GM19025 (cell line): ENCODE results near the gene INHBB.
A peak's percentile ranks its signal among the peaks of the same experiment; 100 is the strongest.
"Not testable (repeated sequence)": the region's sequence is repeated elsewhere in the genome, so short reads cannot be mapped to it uniquely, and the experiment has no call there.

Experiments used
- ATAC-seq: cut with Tn5 transposase; IDR thresholded peaks from one replicate; pipeline ENCODE4 v1.9.1; 2021; ENCODE audit warnings: mild to moderate bottlenecking, low read depth, moderate library complexity; ENCODE audit not compliant: unreplicated experiment

Gene INHBB

GRCh38 chr2:120346026-120346666 is at the start of gene INHBB:
TSS of gene INHBB (plus strand) at chr2:120346136. CDS start at chr2:120346189, 53 bp downstream.
- no peak for ATAC-seq

- ATAC-seq = no peak
Observed at GRCh38 chr2:120298173-120298835, 47.6 kb upstream of the INHBB start.

- ATAC-seq = no peak
Observed at GRCh38 chr2:120299004-120299403, 46.9 kb upstream of the INHBB start.

GRCh38 chr2:120299561-120299960 is 46.4 kb upstream of the INHBB start:
- ATAC-seq = no peak

- ATAC-seq = no peak
Observed at GRCh38 chr2:120300385-120300784, 45.6 kb upstream of the INHBB start.

- ATAC-seq = no peak
Observed at GRCh38 chr2:120301284-120301683, 44.7 kb upstream of the INHBB start.

GRCh38 chr2:120302301-120302700 is 43.6 kb upstream of the INHBB start:
- ATAC-seq = no peak

GRCh38 chr2:120303177-120303576 is 42.8 kb upstream of the INHBB start:
- ATAC-seq = no peak

- ATAC-seq = no peak
Observed at GRCh38 chr2:120305296-120305695, 40.6 kb upstream of the INHBB start.

- no peak for ATAC-seq
Observed at GRCh38 chr2:120305937-120306490, 39.9 kb upstream of the INHBB start.

GRCh38 chr2:120307482-120307881 is 38.5 kb upstream of the INHBB start:
- no peak for ATAC-seq

GRCh38 chr2:120308038-120308910 is 37.7 kb upstream of the INHBB start:
- ATAC-seq = no peak

GRCh38 chr2:120310136-120310535 is 35.8 kb upstream of the INHBB start:
- peak; percentile 44 for ATAC-seq

GRCh38 chr2:120310841-120311240 is 35.1 kb upstream of the INHBB start:
- ATAC-seq = not testable (repeated sequence)

- ATAC-seq = no peak
Observed at GRCh38 chr2:120312076-120312475, 33.9 kb upstream of the INHBB start.

- no peak for ATAC-seq
Observed at GRCh38 chr2:120312860-120313694, 32.9 kb upstream of the INHBB start.

GRCh38 chr2:120313695-120314615 is 32.0 kb upstream of the INHBB start:
- no peak for ATAC-seq

- no peak for ATAC-seq
Observed at GRCh38 chr2:120314690-120315366, 31.1 kb upstream of the INHBB start.
